DOHH2 (cell line): ENCODE results near the gene GMPR.
"Not testable (repeated sequence)": the region's sequence is repeated elsewhere in the genome, so short reads cannot be mapped to it uniquely, and the experiment has no call there.

Experiments
- CTCF ChIP-seq: fragments of 200-600 bp; sonication (generic); IDR thresholded peaks from one replicate; pipeline ENCODE4 v1.5.1; 2014; ENCODE audit warnings: antibody characterized with exemption, mild to moderate bottlenecking, low read depth, low read length; ENCODE audit not compliant: poor library complexity, severe bottlenecking
- EZH2phosphoT487 ChIP-seq: fragments of 200-600 bp; sonication (generic); IDR thresholded peaks from 2 replicates; pipeline ENCODE4 v1.6.1; 2017; ENCODE audit warnings: borderline replicate concordance, mild to moderate bottlenecking, antibody characterized with exemption, low read length, moderate library complexity, mixed read lengths

GRCh38 chr6:16225062-16225731 lies 13.2 kb upstream of the GMPR start:
- TF ChIP-seq CTCF, EZH2phosphoT487: not testable (repeated sequence)
